ENCODE measurements around the gene DDC. TPM values are rescaled to one million over a fixed set of nuclear protein-coding genes. Genes with fewer than 3 reads are reported as not detected.

The DDC gene
- total RNA-seq, 1 experiment from 2014 or later: not detected

DNA sequence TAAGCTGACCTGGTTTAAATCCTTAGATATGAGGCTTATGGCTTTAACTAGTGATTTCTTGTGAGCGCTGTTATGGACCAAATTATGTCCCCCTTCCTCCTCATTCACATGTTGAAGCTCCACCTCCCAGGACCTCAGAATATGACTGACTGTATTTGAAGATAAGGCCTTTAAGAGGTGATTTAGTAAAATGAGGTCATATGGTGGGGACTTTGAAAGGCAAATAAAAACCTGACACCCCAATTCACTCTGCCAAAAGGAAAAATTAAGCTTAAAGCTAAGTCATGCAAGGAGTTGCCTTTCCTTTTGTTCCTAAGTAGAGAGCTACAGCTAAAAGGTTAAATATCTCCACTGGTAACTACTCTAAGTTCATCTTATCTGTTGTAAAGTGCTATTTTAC lies 78.7 kb downstream of the DDC start:
- Histone ChIP-seq H2AFZ (ENCODE audit: low read length) (no peak overlapping the region), H3K36me3 (ENCODE audit: insufficient read depth, low read length) (no peaks in the 10 kb centered on the region), H3K4me1 (ENCODE audit: low read length) (no peaks in the 10 kb centered on the region), H3K27ac (ENCODE audit: low read length) (no peak overlapping the region), H3K4me2 (ENCODE audit: low read depth, low read length, poor library complexity, severe bottlenecking) (no peak overlapping the region), H3K9me2 (replicated peaks; ENCODE audit: insufficient read depth, low read length) (no peaks in the 10 kb centered on the region), H3K4me3 (ENCODE audit: low read length) (no peak overlapping the region), H3K79me2 (ENCODE audit: low read length) (no peaks in the 10 kb centered on the region), H4K20me1 (ENCODE audit: insufficient read depth, low read depth, low read length) (no peaks in the 10 kb centered on the region), H3K9ac (ENCODE audit: low read length) (no peak overlapping the region), H3K9me3 (ENCODE audit: low read length) (no peaks in the 10 kb centered on the region), H3K27me3 (ENCODE audit: low read length) (no peaks in the 10 kb centered on the region)
- DNase-seq: no peak

DNA sequence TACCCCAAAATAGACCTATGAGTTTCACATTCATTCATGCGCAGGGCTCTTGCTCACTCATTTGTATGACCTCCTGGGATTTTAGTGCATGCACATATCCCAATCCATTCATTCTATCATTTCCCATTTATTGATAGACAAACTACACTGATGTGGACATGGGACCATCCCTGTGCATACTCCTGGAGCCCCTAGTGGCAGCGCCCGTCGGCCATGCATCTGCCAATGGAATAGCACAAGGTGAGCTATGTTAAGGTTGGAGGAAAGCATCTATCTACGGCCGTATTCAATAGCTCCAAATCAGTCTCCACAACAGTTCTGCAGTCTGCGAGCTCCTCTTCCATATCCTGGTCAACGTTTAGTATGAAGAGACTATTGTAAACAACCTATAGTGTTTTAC lies 83.3 kb downstream of the DDC start:
- no peaks in the 10 kb centered on the region for H4K20me1 ChIP-seq (ENCODE audit: insufficient read depth, low read depth, low read length)
- H3K79me2 ChIP-seq (ENCODE audit: low read length): no peaks in the 10 kb centered on the region
- no peak overlapping the region for H2AFZ ChIP-seq (ENCODE audit: low read length)
- H3K4me1 ChIP-seq (ENCODE audit: low read length): no peaks in the 10 kb centered on the region
- DNase-seq: no peak
- no peaks in the 10 kb centered on the region for H3K36me3 ChIP-seq (ENCODE audit: insufficient read depth, low read length)
- H3K9ac ChIP-seq (ENCODE audit: low read length): no peak overlapping the region
- H3K4me3 ChIP-seq (ENCODE audit: low read length): no peak overlapping the region
- no peak overlapping the region for H3K4me2 ChIP-seq (ENCODE audit: low read depth, low read length, poor library complexity, severe bottlenecking)
- no peaks in the 10 kb centered on the region for H3K27me3 ChIP-seq (ENCODE audit: low read length)
- H3K9me2 ChIP-seq (replicated peaks; ENCODE audit: insufficient read depth, low read length): no peaks in the 10 kb centered on the region
- no peak overlapping the region for H3K27ac ChIP-seq (ENCODE audit: low read length)
- H3K9me3 ChIP-seq (ENCODE audit: low read length): no peaks in the 10 kb centered on the region

DNA sequence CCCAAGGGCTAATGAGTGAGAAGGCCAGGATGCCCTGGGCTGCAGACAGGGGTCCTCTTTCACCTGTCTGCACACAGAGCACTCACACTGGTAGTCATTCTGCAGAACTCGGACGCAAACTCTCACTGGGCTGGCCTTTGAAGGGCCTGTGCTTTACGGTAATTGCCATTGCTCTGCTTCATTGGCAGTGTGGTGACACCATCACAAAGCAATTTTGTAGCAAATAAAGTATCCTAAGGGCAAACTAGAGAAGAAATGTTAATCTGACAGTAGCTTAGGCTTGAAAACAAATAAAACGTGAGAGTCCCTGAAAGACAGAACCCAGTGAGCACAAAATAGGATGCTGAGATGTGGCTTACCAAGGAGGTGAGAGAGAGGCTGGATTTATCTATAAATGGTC lies 84.4 kb downstream of the DDC start:
- Histone ChIP-seq H3K79me2 (ENCODE audit: low read length) (no peaks in the 10 kb centered on the region), H3K9me3 (ENCODE audit: low read length) (no peaks in the 10 kb centered on the region), H3K4me1 (ENCODE audit: low read length) (no peaks in the 10 kb centered on the region), H3K4me3 (ENCODE audit: low read length) (no peak overlapping the region), H3K9ac (ENCODE audit: low read length) (no peak overlapping the region), H2AFZ (ENCODE audit: low read length) (no peak overlapping the region), H3K36me3 (ENCODE audit: insufficient read depth, low read length) (no peaks in the 10 kb centered on the region), H3K9me2 (replicated peaks; ENCODE audit: insufficient read depth, low read length) (no peaks in the 10 kb centered on the region), H3K27ac (ENCODE audit: low read length) (no peak overlapping the region), H4K20me1 (ENCODE audit: insufficient read depth, low read depth, low read length) (no peaks in the 10 kb centered on the region), H3K4me2 (ENCODE audit: low read depth, low read length, poor library complexity, severe bottlenecking) (no peak overlapping the region), H3K27me3 (ENCODE audit: low read length) (no peaks in the 10 kb centered on the region)
- DNase-seq: no peak

DNA sequence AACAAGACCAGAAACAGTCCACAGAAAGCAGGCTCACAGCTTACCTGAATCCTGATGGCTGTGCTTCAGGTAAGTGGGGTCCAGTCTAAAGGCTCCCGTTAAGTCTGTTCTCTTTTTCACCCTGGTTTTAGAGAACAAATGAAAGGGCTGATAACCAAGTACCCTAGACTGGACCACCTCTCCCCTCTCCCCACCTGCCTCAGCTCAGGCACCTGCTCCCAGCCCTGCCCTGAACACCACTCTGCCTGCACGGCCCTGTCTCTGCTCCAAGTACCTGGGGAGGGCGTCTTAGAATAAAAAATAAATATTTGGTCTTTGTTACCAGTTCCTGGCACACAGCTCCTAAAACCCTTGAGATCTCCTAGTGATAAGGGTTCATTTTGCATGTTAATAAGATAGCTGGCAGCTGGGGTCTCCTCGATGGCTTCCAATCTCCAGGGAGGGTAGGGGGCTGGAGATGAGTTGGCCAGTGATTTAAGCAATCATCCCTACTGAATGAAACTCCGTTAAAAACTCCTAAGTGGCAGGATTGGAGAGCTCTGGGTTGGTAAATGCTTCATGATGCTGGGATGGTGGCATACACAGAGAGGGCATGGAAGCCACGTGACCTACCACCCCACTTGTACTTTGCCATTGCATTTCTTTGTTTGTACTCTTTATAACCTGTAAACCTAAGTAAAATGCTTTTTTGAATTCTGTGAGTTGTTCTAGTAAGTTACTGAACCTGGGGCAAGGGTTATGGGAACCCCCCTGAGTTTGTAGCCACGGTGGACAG lies 85.3 kb downstream of the DDC start:
- Histone ChIP-seq H3K27me3 (ENCODE audit: low read length) (no peaks in the 10 kb centered on the region), H3K36me3 (ENCODE audit: insufficient read depth, low read length) (no peaks in the 10 kb centered on the region), H3K79me2 (ENCODE audit: low read length) (no peaks in the 10 kb centered on the region), H3K9me2 (replicated peaks; ENCODE audit: insufficient read depth, low read length) (no peaks in the 10 kb centered on the region), H3K9ac (ENCODE audit: low read length) (no peak overlapping the region), H2AFZ (ENCODE audit: low read length) (no peak overlapping the region), H3K9me3 (ENCODE audit: low read length) (no peaks in the 10 kb centered on the region), H3K4me2 (ENCODE audit: low read depth, low read length, poor library complexity, severe bottlenecking) (no peak overlapping the region), H4K20me1 (ENCODE audit: insufficient read depth, low read depth, low read length) (no peaks in the 10 kb centered on the region), H3K4me3 (ENCODE audit: low read length) (no peak overlapping the region), H3K4me1 (ENCODE audit: low read length) (no peaks in the 10 kb centered on the region), H3K27ac (ENCODE audit: low read length) (no peak overlapping the region)
- no peak for DNase-seq

DNA sequence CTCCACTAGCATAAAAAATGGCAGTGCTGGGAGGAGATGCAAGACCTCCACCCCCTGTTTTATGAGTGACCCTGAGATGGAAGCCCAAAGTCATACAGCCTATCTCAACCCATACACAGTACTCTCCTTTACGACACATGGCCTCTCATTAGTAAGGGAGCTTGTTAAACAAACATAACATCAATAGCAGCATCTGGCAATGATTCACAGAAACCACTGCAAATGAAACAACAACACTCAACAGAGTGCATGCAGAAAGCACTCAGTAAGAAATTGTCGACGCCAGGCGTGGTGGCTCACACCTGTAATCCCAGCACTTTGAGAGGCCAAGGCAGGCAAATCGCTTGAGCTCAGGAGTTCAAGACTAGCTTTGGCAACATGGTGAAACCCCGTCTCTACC lies 87.6 kb downstream of the DDC start:
- Histone ChIP-seq H3K4me3 (ENCODE audit: low read length) (no peak overlapping the region), H2AFZ (ENCODE audit: low read length) (no peak overlapping the region), H3K27ac (ENCODE audit: low read length) (no peak overlapping the region), H3K9me3 (ENCODE audit: low read length) (no peaks in the 10 kb centered on the region), H4K20me1 (ENCODE audit: insufficient read depth, low read depth, low read length) (no peaks in the 10 kb centered on the region), H3K4me1 (ENCODE audit: low read length) (no peaks in the 10 kb centered on the region), H3K36me3 (ENCODE audit: insufficient read depth, low read length) (no peaks in the 10 kb centered on the region), H3K27me3 (ENCODE audit: low read length) (no peaks in the 10 kb centered on the region), H3K9ac (ENCODE audit: low read length) (no peak overlapping the region), H3K4me2 (ENCODE audit: low read depth, low read length, poor library complexity, severe bottlenecking) (no peak overlapping the region), H3K9me2 (replicated peaks; ENCODE audit: insufficient read depth, low read length) (no peaks in the 10 kb centered on the region), H3K79me2 (ENCODE audit: low read length) (no peaks in the 10 kb centered on the region)
- DNase-seq: no peak

DNA sequence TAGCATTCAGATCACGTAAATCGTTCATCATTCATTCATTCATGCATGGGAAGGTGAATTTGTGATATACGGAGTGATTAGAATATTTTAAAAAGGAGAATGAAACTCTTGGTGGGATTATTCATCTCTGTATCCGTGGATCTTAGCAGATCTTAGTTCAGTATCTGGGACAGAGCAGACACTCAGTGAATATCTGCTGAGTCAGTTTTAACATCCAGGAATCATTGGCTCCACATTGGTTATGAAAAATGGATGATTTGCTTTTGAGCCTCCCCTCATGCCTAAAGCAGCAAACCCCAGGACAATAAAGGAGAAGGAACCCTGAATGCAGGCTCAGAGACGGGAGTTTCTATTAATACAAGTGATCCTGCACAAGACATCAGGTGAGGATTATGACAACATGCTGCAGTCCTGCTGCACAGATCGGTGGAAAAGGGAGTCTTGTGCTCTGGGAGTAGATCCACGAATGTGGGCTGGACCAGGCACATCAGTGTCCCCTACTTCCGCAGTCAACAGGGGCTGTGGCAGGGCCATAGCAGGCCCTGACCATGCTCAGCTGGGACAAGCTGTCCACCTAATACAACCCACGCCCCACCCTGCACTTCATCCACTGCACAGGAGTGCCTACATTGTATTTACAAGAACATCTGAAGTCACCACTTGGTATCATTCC lies 88.1 kb downstream of the DDC start:
- Histone ChIP-seq H3K9ac (ENCODE audit: low read length) (no peak overlapping the region), H3K9me3 (ENCODE audit: low read length) (no peaks in the 10 kb centered on the region), H3K4me3 (ENCODE audit: low read length) (no peak overlapping the region), H3K9me2 (replicated peaks; ENCODE audit: insufficient read depth, low read length) (no peaks in the 10 kb centered on the region), H2AFZ (ENCODE audit: low read length) (no peak overlapping the region), H3K4me1 (ENCODE audit: low read length) (no peaks in the 10 kb centered on the region), H4K20me1 (ENCODE audit: insufficient read depth, low read depth, low read length) (no peaks in the 10 kb centered on the region), H3K79me2 (ENCODE audit: low read length) (no peaks in the 10 kb centered on the region), H3K36me3 (ENCODE audit: insufficient read depth, low read length) (no peaks in the 10 kb centered on the region), H3K27ac (ENCODE audit: low read length) (no peak overlapping the region), H3K27me3 (ENCODE audit: low read length) (no peaks in the 10 kb centered on the region), H3K4me2 (ENCODE audit: low read depth, low read length, poor library complexity, severe bottlenecking) (no peak overlapping the region)
- DNase-seq: no peak

DNA sequence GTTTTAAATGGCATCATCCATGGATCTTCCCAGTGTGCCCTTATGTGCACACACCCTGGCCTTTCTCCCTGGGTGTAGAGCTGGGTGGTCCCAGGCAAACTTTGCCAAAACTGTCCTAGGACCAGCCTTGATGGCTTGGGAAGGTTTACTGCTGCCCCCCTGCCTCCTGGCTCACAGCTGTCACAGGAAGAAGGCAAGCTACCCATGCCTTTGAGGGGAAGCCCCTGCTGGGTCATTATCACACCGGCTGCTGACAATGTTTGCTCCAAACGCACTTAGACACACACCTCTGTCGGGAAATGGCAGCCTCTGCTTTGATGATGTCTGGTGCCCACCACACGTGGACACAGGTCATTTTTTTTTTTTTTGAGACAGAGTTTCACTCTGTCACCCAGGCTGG lies 89.9 kb downstream of the DDC start:
- Histone ChIP-seq H3K27ac (ENCODE audit: low read length) (no peak overlapping the region), H3K4me3 (ENCODE audit: low read length) (no peak overlapping the region), H3K9ac (ENCODE audit: low read length) (no peak overlapping the region), H3K4me1 (ENCODE audit: low read length) (no peaks in the 10 kb centered on the region), H2AFZ (ENCODE audit: low read length) (no peak overlapping the region), H4K20me1 (ENCODE audit: insufficient read depth, low read depth, low read length) (no peaks in the 10 kb centered on the region), H3K36me3 (ENCODE audit: insufficient read depth, low read length) (no peaks in the 10 kb centered on the region), H3K9me2 (replicated peaks; ENCODE audit: insufficient read depth, low read length) (no peaks in the 10 kb centered on the region), H3K4me2 (ENCODE audit: low read depth, low read length, poor library complexity, severe bottlenecking) (no peak overlapping the region), H3K79me2 (ENCODE audit: low read length) (no peaks in the 10 kb centered on the region), H3K27me3 (ENCODE audit: low read length) (no peaks in the 10 kb centered on the region), H3K9me3 (ENCODE audit: low read length) (no peaks in the 10 kb centered on the region)
- no peak for DNase-seq

DNA sequence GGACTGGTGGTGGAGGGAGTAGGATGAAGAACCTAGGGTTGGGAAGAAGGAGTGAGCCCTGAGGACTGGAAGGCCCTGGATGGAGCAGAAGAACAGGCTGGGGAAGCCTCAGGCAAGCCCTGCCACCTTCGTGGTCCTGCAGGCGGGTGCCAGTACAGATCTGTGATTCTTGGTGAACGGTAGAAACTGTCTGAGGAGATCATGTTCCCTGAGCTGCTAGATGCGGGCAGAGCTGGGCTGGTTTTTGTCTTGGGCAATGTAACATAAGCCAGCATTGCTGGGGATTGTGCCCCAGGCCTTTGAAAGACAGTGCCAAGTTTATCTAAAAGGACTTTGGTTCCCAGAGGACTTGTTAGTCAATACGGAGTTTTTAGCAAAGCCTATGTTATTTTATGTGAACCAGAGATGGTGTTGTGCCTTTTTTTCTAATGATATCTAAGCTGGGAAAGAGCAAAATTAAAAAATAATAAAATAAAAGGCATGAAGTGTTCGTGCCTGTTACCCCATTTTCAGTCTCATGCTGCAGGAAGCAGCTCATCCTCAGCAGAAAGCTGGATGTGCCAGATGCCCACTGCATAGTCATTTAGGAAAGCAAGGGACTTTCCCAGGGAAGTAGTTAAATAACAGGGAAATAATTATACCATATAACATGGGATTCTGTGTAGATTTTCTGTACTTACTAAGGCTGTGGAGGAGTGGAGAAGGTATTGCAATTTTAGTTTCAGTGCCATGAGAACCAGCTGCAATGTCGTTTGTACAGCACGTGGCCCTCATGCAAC lies 90.6 kb downstream of the DDC start:
- H3K9me3 ChIP-seq (ENCODE audit: low read length): no peaks in the 10 kb centered on the region
- no peak overlapping the region for H3K27ac ChIP-seq (ENCODE audit: low read length)
- H3K27me3 ChIP-seq (ENCODE audit: low read length): no peaks in the 10 kb centered on the region
- no peaks in the 10 kb centered on the region for H3K36me3 ChIP-seq (ENCODE audit: insufficient read depth, low read length)
- no peak overlapping the region for H3K4me2 ChIP-seq (ENCODE audit: low read depth, low read length, poor library complexity, severe bottlenecking)
- H3K9ac ChIP-seq (ENCODE audit: low read length): no peak overlapping the region
- no peaks in the 10 kb centered on the region for H4K20me1 ChIP-seq (ENCODE audit: insufficient read depth, low read depth, low read length)
- H3K4me3 ChIP-seq (ENCODE audit: low read length): no peak overlapping the region
- no peak for DNase-seq
- no peaks in the 10 kb centered on the region for H3K79me2 ChIP-seq (ENCODE audit: low read length)
- H3K9me2 ChIP-seq (replicated peaks; ENCODE audit: insufficient read depth, low read length): no peaks in the 10 kb centered on the region
- no peaks in the 10 kb centered on the region for H3K4me1 ChIP-seq (ENCODE audit: low read length)
- H2AFZ ChIP-seq (ENCODE audit: low read length): no peak overlapping the region
